ENCODE measurements around the gene FGFR3. TPM values are rescaled to one million over a fixed set of nuclear protein-coding genes. Genes with fewer than 3 reads are reported as not detected.
"Not testable (repeated sequence)": the region's sequence is repeated elsewhere in the genome, so short reads cannot be mapped to it uniquely, and the experiment has no call there.

FGFR3 gene
- total RNA-seq, 1 experiment from 2014 or later, result 8.6 TPM

- no peak for DNase-seq (ENCODE audit: low read depth)
- in situ Hi-C loops (cut with HindIII; ENCODE audit: low pct_unique_long_range_greater_than_20kb, low sequenced_read_pairs), result no loop called here
Measured at GRCh38 chr4:1822568-1823544, 29.8 kb downstream of the FGFR3 start.

GRCh38 chr4:1823545-1823932 is 30.4 kb downstream of the FGFR3 start:
- no peak for DNase-seq (ENCODE audit: low read depth)
- in situ Hi-C loops (cut with HindIII; ENCODE audit: low pct_unique_long_range_greater_than_20kb, low sequenced_read_pairs), result no loop called here

DNA sequence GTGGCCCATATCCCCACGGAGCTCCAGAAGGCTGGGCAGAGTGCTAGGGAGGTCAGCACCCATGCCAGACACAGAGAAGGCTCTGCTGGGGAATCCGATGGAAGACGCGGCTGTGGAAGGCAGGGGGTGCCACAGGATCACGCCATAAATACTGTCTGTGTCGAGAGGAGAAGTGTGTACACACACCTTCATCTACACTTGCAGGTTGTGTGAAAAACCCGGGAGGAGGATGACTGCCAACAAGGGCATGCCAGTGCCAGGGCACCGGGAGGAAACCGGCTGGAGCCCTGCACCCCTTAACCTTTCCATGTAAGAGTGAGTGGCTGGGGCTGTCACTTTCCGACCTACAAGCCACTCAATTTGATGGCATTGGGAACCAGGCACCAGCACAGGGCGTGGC is 31.7 kb downstream of the FGFR3 start:
- in situ Hi-C loops (cut with HindIII; ENCODE audit: low pct_unique_long_range_greater_than_20kb, low sequenced_read_pairs), result no loop called here
- DNase-seq (ENCODE audit: low read depth), result no peak

- in situ Hi-C loops (cut with HindIII; ENCODE audit: low pct_unique_long_range_greater_than_20kb, low sequenced_read_pairs), result no loop called here
- DNase-seq (ENCODE audit: low read depth), result no peak
Measured at GRCh38 chr4:1825326-1825725, 32.2 kb downstream of the FGFR3 start.

DNA sequence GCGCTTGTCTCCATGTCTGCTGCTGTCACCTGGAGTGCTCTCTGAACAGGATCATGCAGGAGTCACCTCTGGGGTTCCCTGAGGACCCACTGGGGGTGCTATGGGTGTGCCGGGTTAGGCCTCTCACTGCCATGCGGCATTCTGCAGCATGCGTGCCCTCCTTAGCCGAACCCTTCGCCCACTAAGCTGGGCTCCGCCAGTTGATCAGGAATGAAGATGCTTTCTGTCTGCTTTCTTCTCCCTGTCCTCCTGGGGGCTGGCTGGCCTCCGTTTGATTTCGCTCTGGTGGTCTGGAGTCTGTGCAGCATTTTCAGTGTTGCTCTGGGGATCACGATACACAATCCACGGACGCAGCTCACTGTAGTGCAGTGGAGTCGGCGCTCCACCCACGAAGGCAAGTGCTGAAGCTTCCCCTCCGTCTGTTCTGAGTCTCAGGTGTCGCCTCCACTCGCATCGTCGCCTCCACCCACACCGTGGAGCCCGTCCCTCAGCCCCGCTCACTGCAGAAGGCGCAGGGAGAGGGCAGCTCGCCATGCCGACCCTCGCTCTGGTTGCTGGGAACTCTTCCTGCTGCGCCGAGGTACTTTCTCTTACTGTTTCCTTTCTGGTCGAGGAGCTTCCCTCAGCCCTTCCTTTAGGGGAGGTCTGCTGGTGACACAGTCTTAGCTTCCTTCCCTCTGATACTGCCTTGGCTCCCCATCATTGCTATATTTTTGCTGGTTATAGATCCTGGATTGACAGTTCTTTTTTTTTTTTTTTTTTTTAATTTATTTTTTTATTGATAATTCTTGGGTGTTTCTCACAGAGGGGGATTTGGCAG is 33.6 kb downstream of the FGFR3 start:
- DNase-seq (ENCODE audit: low read depth), result no peak
- in situ Hi-C loops (cut with HindIII; ENCODE audit: low pct_unique_long_range_greater_than_20kb, low sequenced_read_pairs), result no loop called here

DNA sequence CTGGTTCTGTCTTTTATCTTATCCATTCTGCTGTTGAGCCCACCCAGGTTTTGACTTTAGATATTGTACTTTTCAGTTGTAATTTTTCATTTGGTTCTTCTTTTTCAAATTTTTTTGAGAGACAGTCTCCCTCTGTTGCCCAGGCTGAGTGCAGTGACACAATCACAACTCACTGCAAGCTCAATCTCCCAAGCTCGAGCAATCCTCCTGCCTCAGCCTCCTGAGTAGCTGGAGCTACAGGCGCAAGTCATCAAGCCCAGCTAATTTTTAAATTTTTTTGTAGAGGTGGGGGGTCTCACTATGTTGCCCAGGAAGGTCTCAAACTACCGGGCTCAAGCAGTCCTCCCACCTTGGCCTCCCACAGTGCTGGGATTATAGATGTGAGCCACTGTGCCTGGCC is 37.1 kb downstream of the FGFR3 start:
- no peak for DNase-seq (ENCODE audit: low read depth)
- in situ Hi-C loops (cut with HindIII; ENCODE audit: low pct_unique_long_range_greater_than_20kb, low sequenced_read_pairs), result no loop called here

DNA sequence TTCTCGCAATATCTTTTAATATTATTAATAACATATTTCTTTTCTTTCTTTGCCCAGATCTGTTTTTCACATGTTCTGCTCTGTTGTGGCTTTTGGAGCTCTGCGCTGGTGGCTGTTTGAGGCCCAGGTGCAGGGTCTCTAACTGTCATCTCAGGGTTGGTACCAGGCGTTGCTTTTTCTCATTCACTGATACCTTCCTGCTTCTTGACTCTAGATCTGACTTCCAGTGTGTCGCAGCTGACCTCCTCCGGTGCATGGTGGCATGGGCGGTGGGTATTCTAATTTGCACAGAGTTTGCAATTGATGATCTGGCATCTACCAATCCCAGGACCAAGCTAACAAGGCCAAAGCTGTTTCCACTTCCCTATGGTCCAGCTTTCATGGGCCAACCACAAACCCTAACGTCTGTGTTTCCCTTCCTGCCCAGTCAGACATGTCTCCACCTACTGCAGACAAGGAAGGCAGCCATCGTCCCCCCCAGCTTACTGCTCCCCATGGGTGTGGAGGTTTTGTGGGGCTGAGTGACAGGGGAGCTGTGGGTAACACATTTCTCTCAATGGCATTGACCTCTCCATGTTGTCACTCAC is 37.6 kb downstream of the FGFR3 start:
- in situ Hi-C loops (cut with HindIII; ENCODE audit: low pct_unique_long_range_greater_than_20kb, low sequenced_read_pairs), result no loop called here
- DNase-seq (ENCODE audit: low read depth), result no peak

GRCh38 chr4:1831331-1831730 is 38.2 kb downstream of the FGFR3 start:
- in situ Hi-C loops (cut with HindIII; ENCODE audit: low pct_unique_long_range_greater_than_20kb, low sequenced_read_pairs), result no loop called here
- no peak for DNase-seq (ENCODE audit: low read depth)

DNA sequence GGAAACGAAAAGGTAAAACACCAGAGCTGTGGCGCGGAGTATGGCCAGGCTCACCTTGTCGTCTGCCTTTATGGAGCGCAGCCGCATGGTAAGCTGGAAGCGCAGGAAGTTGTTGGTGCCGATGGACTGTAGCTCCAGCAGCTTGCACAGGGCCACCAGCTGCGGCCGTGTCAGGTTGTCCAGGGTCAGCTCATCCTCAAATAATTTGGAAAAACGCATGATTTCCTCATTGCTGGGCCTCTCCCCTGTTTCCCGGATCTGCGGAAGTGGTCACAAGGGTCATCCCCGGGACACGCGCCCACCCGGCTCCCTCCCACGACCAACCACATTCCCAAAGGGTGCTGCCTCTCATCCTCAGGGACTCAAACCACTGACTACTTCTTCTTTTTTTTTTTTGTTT is 39.6 kb downstream of the FGFR3 start:
- in situ Hi-C loops (cut with HindIII; ENCODE audit: low pct_unique_long_range_greater_than_20kb, low sequenced_read_pairs), result no loop called here
- DNase-seq (ENCODE audit: low read depth), result no peak

DNA sequence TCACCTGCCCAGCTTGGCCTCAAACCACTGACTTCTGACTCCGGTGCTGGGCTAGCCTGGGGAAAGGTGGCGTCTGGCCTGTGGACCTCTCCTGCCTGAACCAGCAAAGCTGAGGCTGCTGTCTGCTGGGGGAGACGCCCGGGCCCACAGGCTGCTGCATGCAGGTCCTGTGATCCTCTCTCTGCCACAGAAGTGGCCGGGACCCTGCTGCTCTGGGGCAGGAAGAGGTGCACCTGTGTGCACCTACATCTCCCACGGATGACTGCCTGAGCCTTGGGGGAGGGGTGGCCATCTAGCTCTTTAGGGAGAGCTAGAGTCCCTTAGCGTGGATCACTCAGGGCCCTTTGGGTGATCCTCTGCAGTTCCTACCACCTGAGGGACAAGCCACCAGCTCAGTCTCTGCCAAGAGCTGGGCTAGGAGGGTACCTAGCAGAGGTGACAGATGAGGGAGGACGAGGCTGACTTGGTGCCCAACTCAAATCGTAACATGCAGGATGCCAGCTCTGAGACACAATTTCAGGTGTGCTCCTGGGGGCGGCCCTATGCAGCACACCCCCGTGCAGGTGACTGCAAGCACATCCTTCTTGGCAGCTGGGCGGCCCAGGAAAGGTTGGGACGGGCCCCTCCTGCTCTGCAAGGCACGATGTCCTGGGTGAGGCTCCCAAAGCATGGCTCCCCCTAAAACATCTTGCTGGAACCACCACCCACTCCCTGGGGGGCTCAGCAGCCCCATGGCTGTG is 40.4 kb downstream of the FGFR3 start:
- DNase-seq (ENCODE audit: low read depth), result no peak
- in situ Hi-C loops (cut with HindIII; ENCODE audit: low pct_unique_long_range_greater_than_20kb, low sequenced_read_pairs), result no loop called here

DNA sequence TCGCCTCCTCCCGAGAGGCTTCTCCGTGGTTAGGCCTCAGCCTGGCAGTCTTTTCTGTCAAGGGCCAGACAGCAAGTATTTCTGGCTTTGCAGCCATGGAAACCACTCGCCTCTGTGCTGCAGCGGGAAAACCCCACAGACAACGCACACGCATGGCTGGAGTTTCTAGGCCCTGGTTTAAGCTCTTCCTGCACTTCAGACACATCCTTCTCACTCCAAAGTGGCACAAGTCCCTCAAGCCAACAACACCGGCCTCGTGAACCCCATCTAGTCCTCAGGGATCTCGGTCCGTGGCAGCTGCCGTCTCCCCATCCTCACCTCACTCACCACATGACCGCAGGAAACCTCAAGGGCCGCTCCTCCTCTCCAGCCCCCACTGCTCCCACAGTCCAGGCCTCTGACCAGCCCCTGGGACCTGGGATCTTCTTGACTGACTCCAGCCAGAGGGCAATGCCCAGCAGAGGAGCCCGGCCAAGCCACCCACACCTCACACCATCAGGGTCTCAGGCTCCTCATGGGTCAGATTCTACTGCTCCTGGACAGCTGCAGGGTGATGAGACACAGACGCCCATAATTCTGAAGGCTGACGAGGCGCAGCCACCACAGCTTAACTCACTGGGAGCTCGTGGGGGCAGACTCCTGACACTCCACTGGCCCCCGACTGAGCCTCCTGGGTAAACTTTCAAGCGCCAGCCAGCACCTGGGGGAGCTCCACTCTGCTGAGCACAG is 41.1 kb downstream of the FGFR3 start:
- no peak for DNase-seq (ENCODE audit: low read depth)
- in situ Hi-C loops (cut with HindIII; ENCODE audit: low pct_unique_long_range_greater_than_20kb, low sequenced_read_pairs), result no loop called here

DNA sequence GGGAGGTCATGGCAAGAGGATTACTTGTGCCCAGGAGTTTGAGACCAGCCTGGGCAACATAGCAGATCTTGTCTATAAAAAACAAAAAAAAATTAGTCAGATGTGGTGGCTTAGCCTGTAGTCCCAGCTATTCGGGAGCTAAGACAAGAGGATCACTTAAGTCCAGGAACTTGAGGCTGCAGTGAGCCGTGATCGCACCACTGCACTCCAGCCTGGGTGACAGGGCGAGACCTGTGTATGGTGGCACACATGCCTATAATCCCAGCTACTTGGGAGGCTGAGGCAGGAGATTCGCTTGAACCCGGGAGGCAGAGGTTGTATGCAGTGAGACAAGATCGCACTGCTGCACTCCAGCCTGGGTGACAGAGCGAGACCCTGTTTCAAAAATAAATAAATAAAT is 42.7 kb downstream of the FGFR3 start:
- DNase-seq (ENCODE audit: low read depth), result not testable (repeated sequence)

DNA sequence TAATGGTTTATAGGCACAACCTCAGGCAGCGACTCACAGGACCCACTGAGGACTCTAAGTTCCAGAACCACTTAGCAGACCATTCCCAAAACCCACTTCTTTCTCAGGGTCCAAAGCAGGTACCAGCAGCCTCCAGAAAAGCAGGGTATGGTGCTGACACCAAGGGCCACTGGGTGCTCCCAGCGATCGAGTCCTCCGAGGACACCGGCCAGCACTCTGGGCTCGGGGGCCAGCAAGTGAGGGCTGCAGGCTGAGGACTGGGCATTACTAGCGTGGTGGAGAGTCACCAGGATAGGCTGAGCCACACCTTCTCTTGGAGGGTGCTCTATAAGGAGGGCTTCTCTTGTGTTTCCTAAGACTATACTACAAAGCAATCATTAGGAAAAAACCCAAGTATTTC is 43.6 kb downstream of the FGFR3 start:
- in situ Hi-C loops (cut with HindIII; ENCODE audit: low pct_unique_long_range_greater_than_20kb, low sequenced_read_pairs), result no loop called here
- DNase-seq (ENCODE audit: low read depth), result no peak

More for the DNA sequence above, 42.7 kb downstream of the FGFR3 start:
- in situ Hi-C loops (cut with HindIII; ENCODE audit: low pct_unique_long_range_greater_than_20kb, low sequenced_read_pairs), result not testable (repeated sequence)

DNA sequence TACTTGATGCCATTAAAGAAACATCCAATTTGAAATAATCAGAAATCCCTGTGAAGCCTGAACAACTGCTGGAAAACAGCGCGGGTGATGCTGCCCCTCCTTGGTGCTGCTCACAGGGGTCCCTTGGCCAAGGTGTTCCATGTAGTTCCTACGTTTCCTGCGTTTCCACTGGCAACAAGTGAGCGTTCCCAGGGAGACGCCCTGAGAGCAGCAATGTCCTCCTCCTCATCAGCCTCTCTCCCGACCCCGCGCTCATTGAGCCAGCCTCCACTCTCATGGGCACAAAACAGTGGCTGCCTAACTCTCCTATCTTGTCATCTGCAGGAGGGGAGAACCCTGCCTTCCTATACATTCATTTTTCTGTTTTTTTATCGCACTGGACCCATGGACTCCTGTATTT is 44.0 kb downstream of the FGFR3 start:
- no peak for DNase-seq (ENCODE audit: low read depth)
- in situ Hi-C loops (cut with HindIII; ENCODE audit: low pct_unique_long_range_greater_than_20kb, low sequenced_read_pairs), result no loop called here

GRCh38 chr4:1839282-1839681 is 46.2 kb downstream of the FGFR3 start:
- DNase-seq (ENCODE audit: low read depth), result no peak

DNA sequence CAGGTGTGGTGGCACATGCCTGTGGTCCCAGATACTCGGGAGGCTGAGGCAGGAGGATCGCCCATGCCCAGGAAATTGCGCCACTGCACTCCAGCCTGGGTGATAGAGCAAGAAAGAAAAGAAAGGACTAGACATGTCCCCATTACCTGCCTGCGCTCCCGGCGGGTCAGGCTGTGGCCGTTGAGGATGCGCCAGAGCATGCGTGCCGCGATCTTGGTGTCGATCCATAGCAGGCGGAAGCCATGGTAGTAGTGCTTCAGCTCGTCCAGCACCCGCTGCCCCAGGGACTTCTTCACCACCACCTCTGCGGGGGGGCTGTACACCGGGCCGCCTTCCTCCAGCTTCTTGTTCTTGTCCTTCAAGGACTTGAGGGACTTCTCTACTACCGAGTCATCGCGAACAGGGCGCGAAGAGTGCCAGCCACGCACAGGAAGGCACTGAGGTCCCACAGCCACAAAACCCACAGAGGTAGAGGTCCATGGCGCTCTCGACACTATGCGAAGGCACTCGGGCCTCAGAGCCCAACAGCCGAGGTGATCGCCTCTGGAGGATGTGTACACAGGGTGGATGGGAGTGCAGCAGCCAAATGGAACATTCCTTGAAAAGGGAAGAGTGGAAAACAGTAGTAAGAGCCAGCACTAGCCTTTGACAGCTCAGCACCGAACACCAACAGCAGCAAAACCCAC is 48.3 kb downstream of the FGFR3 start:
- in situ Hi-C loops (cut with HindIII; ENCODE audit: low pct_unique_long_range_greater_than_20kb, low sequenced_read_pairs), result no loop called here
- no peak for DNase-seq (ENCODE audit: low read depth)

More at GRCh38 chr4:1839282-1839681, 46.2 kb downstream of the FGFR3 start:
- in situ Hi-C loops (cut with HindIII; ENCODE audit: low pct_unique_long_range_greater_than_20kb, low sequenced_read_pairs), result no loop called here

- in situ Hi-C loops (cut with HindIII; ENCODE audit: low pct_unique_long_range_greater_than_20kb, low sequenced_read_pairs), result no loop called here
- DNase-seq (ENCODE audit: low read depth), result no peak
Measured at GRCh38 chr4:1841887-1842210, 48.8 kb downstream of the FGFR3 start.

All from Caki2 (cell line).